ENCODE results near the gene ARIH2.

Gene ARIH2

GRCh38 chr3:49009396-49009795, 90.8 kb downstream of the ARIH2 start:
- TF ChIP-seq GATA1 (IDR thresholded peaks at IDR 0.05; ENCODE audit: low read depth, low read length), result no peak
- no peak for TF ChIP-seq POLR2A (IDR thresholded peaks at IDR 0.05; ENCODE audit: low read length)
- DNase-seq, result no peak

DNA sequence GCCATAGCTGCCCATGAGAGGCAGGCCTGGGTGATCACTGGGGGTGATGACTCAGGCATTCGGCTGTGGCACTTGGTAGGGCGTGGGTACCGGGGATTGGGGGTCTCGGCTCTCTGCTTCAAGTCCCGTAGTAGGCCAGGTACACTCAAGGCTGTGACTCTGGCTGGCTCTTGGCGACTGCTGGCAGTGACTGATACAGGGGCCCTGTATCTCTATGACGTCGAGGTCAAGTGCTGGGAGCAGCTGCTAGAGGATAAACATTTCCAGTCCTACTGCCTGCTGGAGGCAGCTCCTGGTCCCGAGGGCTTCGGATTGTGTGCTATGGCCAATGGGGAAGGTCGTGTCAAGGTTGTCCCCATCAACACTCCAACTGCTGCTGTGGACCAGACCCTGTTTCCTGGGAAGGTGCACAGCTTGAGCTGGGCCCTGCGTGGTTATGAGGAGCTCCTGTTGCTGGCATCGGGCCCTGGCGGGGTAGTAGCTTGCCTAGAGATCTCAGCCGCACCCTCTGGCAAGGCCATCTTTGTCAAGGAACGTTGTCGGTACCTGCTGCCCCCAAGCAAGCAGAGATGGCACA, 93.9 kb downstream of the ARIH2 start:
- TF ChIP-seq POLR2A (IDR thresholded peaks at IDR 0.05; ENCODE audit: low read length), result no peak
- no peak for TF ChIP-seq GATA1 (IDR thresholded peaks at IDR 0.05; ENCODE audit: low read depth, low read length)
- DNase-seq, result no peak

DNA sequence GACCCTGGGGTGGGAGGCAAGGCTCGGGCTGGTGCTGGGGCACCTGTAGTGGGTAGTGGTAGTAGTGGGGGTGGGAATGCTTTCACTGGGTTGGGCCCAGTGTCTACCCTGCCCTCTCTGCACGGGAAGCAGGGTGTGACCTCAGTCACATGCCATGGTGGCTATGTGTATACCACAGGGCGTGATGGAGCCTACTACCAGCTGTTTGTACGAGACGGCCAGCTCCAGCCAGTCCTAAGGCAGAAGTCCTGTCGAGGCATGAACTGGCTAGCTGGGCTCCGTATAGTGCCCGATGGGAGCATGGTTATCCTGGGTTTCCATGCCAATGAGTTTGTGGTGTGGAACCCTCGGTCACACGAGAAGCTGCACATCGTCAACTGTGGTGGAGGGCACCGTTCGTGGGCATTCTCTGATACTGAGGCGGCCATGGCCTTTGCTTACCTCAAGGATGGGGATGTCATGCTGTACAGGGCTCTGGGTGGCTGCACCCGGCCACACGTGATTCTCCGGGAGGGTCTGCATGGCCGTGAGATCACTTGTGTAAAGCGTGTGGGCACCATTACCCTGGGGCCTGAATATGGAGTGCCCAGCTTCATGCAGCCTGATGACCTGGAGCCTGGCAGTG, 94.6 kb downstream of the ARIH2 start:
- TF ChIP-seq GATA1 (IDR thresholded peaks at IDR 0.05; ENCODE audit: low read depth, low read length), result no peak
- DNase-seq, result no peak

DNA sequence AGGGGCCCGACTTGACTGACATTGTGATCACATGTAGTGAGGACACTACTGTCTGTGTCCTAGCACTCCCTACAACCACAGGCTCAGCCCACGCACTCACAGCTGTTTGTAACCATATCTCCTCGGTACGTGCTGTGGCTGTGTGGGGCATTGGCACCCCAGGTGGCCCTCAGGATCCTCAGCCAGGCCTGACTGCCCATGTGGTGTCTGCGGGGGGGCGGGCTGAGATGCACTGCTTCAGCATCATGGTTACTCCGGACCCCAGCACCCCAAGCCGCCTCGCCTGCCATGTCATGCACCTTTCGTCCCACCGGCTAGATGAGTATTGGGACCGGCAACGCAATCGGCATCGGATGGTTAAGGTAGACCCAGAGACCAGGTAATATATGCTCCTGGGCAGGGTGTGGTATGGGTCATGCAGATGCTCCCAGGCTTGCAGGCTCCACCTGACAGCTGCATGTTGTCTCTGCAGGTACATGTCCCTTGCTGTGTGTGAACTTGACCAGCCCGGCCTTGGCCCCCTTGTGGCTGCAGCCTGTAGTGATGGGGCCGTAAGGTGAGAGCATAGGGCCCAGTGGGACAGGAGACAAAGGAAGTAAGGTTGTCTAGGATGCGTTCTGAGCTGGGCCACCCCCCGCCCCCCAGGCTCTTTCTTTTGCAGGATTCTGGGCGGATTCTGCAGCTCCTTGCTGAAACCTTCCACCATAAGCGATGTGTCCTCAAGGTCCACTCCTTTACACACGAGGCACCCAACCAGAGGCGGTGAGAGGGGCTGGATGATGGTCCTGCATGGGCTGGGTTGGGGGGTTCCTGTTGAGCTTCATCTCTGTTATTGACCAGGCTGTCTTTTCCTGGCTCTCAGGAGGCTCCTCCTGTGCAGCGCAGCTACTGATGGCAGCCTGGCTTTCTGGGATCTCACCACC, 95.4 kb downstream of the ARIH2 start:
- peak; percentile 14 for TF ChIP-seq POLR2A (IDR thresholded peaks at IDR 0.05; ENCODE audit: low read length)
- TF ChIP-seq GATA1 (IDR thresholded peaks at IDR 0.05; ENCODE audit: low read depth, low read length), result no peak
- peak; percentile 61 to 71 for DNase-seq

DNA sequence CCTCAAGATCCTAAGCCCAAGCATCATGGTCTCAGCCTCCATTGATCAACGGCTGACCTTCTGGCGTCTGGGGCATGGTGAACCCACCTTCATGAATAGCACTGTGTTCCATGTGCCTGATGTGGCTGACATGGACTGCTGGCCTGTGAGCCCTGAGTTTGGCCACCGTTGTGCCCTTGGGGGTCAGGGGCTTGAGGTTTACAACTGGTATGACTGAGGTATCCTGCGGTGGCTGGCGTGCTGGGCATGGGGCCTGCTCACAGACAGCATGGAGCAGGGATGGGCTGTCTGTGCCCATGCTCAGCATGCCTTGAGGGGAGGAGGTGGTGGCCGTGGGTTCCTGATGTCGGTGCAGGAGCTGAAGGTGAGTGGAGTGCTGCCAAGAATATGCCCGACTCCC, 96.4 kb downstream of the ARIH2 start:
- TF ChIP-seq GATA1 (IDR thresholded peaks at IDR 0.05; ENCODE audit: low read depth, low read length) (no peak), POLR2A (IDR thresholded peaks at IDR 0.05; ENCODE audit: low read length) (no peak)
- no peak for DNase-seq

- DNase-seq, result no peak
- TF ChIP-seq POLR2A (IDR thresholded peaks at IDR 0.05; ENCODE audit: low read length) (no peak), GATA1 (IDR thresholded peaks at IDR 0.05; ENCODE audit: low read depth, low read length) (no peak)
Observed at GRCh38 chr3:49015765-49016164, 97.1 kb downstream of the ARIH2 start.

GRCh38 chr3:49016414-49017228, 98.0 kb downstream of the ARIH2 start:
- no peak for TF ChIP-seq GATA1 (IDR thresholded peaks at IDR 0.05; ENCODE audit: low read depth, low read length)
- no peak for TF ChIP-seq POLR2A (IDR thresholded peaks at IDR 0.05; ENCODE audit: low read length)
- DNase-seq, result no peak

GRCh38 chr3:49017229-49017970, 98.8 kb downstream of the ARIH2 start:
- peak in 1 of 2 experiments; percentile 57 for DNase-seq
- TF ChIP-seq GATA1 (IDR thresholded peaks at IDR 0.05; ENCODE audit: low read depth, low read length), result no peak
- no peak for TF ChIP-seq POLR2A (IDR thresholded peaks at IDR 0.05; ENCODE audit: low read length)

DNA sequence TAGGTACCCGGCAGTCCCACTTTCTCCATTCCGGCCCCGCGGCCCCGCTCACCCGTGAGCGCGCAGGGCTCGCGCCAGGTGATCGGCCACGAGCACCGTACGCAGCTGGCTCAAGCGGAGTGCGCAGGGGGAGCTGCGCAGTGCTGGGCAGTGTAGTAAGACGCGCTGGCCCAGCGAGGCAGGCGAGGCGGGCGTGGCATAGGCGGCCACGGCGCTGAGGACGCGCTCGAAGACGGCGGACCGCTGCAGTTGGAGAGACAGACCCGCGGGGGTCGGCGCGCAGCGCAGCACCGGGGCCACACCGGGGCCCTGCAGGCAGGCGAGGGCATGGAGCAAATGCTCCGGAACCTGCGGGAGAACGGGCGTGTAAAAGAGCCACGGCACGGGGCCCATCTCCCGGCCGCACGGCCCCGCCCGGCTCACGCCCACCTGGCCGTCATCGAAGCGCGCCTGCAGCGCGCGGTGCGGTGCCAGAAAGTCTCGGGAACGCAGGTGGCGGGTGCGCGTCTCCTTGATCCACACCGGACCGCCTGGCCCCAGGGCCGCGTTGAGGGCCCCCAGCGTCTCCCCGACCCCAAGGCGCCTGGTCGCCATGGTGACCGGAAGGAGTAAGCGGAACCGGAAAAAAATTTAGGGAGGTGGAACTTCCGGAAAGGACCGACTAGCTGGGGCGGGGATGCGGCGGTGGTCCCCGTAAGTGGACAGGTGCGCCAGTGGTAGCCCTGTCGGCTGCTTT, 99.5 kb downstream of the ARIH2 start, which contains the start of gene DALRD3:
Gene DALRD3 (minus strand): TSS at position 610 of the 736 bp plus-strand sequence. CDS start 16 bp downstream, at position 594.
- TF ChIP-seq GATA1 (IDR thresholded peaks at IDR 0.05; ENCODE audit: low read depth, low read length), result no peak
- TF ChIP-seq POLR2A (IDR thresholded peaks at IDR 0.05; ENCODE audit: low read length), result peak; percentile 65
- peak; percentile 75 to 82 for DNase-seq

GRCh38 chr3:49018707-49019006, 100.0 kb downstream of the ARIH2 start:
- DNase-seq, result no peak
- no peak for TF ChIP-seq GATA1 (IDR thresholded peaks at IDR 0.05; ENCODE audit: low read depth, low read length)
- no peak for TF ChIP-seq POLR2A (IDR thresholded peaks at IDR 0.05; ENCODE audit: low read length)

- no peak for TF ChIP-seq POLR2A (IDR thresholded peaks at IDR 0.05; ENCODE audit: low read length)
- no peak for TF ChIP-seq GATA1 (IDR thresholded peaks at IDR 0.05; ENCODE audit: low read depth, low read length)
- DNase-seq, result no peak
Observed at GRCh38 chr3:49019941-49020329, 101.3 kb downstream of the ARIH2 start.

DNA sequence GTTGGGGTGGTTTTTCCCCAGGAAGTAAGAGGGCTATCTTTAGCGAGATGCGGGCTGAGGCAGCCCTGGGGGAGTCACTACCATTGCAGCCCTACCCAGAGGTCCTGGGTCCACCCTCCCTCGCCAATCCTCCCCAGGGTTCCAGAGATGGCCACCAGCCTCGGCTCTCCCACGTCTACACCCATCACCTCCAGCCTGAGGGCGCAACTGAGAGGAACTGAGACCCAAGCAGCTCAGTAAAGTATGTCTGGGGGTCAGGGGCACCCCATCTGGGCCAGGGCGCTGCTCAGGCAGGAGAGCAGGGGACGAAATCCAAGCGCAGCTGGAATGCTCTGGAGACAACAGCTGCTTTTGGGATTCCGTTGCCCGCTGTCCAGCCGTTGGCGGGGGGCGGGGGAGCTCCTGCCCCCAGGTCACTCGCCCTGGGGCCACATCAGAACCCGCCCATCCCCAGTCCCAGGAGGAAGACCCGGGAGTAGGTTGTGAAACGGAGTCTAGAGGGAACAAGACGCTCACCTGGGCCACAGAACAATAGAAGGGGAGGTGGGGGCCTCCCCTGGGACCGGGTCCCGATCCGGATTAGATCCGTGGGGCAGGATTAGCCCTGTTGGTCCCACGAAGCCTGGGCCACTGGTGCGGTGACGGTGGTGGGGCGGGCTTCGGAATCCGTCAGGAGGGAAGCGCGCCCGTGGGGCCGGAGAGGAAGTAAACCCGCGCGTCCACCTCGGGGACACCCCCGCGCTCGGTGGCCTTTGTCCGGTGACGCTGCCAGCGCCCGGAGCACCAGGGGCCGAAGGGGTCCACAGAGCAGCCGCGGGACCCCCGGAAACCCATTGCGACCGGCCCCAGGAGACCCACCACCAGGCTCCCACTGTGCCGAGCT, 101.9 kb downstream of the ARIH2 start:
- TF ChIP-seq GATA1 (IDR thresholded peaks at IDR 0.05; ENCODE audit: low read depth, low read length), result no peak
- no peak for TF ChIP-seq POLR2A (IDR thresholded peaks at IDR 0.05; ENCODE audit: low read length)
- DNase-seq, result peak; percentile 74 to 81

Data from erythroblast (primary cell).